H9 (cell line): Measurements from ENCODE around the gene ULK1. TPM values are rescaled to one million over a fixed set of nuclear protein-coding genes. Genes with fewer than 3 reads are reported as not detected.

Experiments
- DNase-seq: peaks from one replicate; pipeline ENCODE4 v3.0.0-alpha.2; 2017
- H2AFZ ChIP-seq: one replicate; pipeline ENCODE4 v1.6.1; 2013; ENCODE audit warnings: mild to moderate bottlenecking, low read length, control low read depth, moderate library complexity
- H2AK5ac ChIP-seq: 2 replicates; pipeline ENCODE4 v1.6.1; 2013; ENCODE audit warnings: low read length, control low read depth, mixed read lengths; ENCODE audit not compliant: insufficient read length
- H2BK120ac ChIP-seq: one replicate; pipeline ENCODE4 v1.6.1; 2013; ENCODE audit warnings: low read depth, mild to moderate bottlenecking, low read length, control low read depth, inconsistent platforms; ENCODE audit not compliant: poor library complexity, severe bottlenecking
- H2BK12ac ChIP-seq: 2 replicates; pipeline ENCODE4 v1.6.1; 2013; ENCODE audit warnings: low read length, control low read depth, mixed read lengths, low read depth; ENCODE audit not compliant: insufficient read length
- H2BK15ac ChIP-seq: 2 replicates; pipeline ENCODE4 v1.6.1; 2013; ENCODE audit warnings: low read depth, low read length, control low read depth
- H2BK20ac ChIP-seq: one replicate; pipeline ENCODE4 v1.6.1; 2013; ENCODE audit warnings: low read depth, mild to moderate bottlenecking, low read length, control low read depth, inconsistent platforms; ENCODE audit not compliant: poor library complexity, severe bottlenecking
- H2BK5ac ChIP-seq: 2 replicates; pipeline ENCODE4 v1.6.1; 2013; ENCODE audit warnings: low read length, control low read depth, mixed read lengths; ENCODE audit not compliant: insufficient read length
- H3K14ac ChIP-seq: 2 replicates; pipeline ENCODE4 v1.6.1; 2013; ENCODE audit warnings: low read length, control low read depth; ENCODE audit not compliant: insufficient read depth
- H3K18ac ChIP-seq: 2 replicates; pipeline ENCODE4 v1.6.1; 2013; ENCODE audit warnings: low read depth, mild to moderate bottlenecking, mixed read lengths, low read length, control low read depth; ENCODE audit not compliant: insufficient read length
- H3K23ac ChIP-seq: 2 replicates; pipeline ENCODE4 v1.6.1; 2013; ENCODE audit warnings: low read length, control low read depth, mixed read lengths, low read depth; ENCODE audit not compliant: insufficient read length
- H3K23me2 ChIP-seq: 2 replicates; pipeline ENCODE4 v1.6.1; 2013; ENCODE audit warnings: low read depth, mild to moderate bottlenecking, mixed read lengths, low read length, control low read depth; ENCODE audit not compliant: insufficient read length, poor library complexity, severe bottlenecking
- H3K27ac ChIP-seq: 2 replicates; pipeline ENCODE4 v1.5.1; 2013; ENCODE audit warnings: low read length, control low read depth, mixed read lengths, low read depth; ENCODE audit not compliant: insufficient read length
- H3K27me3 ChIP-seq: 2 replicates; pipeline ENCODE4 v1.6.1; 2013; ENCODE audit warnings: low read length, control low read depth, inconsistent platforms; ENCODE audit not compliant: insufficient read depth
- H3K4ac ChIP-seq: 2 replicates; pipeline ENCODE4 v1.6.1; 2013; ENCODE audit warnings: low read depth, mild to moderate bottlenecking, control low read depth, inconsistent platforms, low read length, moderate library complexity
- H3K4me1 ChIP-seq: 2 replicates; pipeline ENCODE4 v1.6.1; 2013; ENCODE audit warnings: low read length, control low read depth, inconsistent platforms; ENCODE audit not compliant: insufficient read depth
- H3K4me2 ChIP-seq: 2 replicates; pipeline ENCODE4 v1.6.1; 2013; ENCODE audit warnings: low read length, control low read depth, mixed read lengths; ENCODE audit not compliant: insufficient read length, insufficient read depth
- H3K56ac ChIP-seq: 2 replicates; pipeline ENCODE4 v1.6.1; 2013; ENCODE audit warnings: low read depth, mild to moderate bottlenecking, mixed read lengths, low read length, control low read depth; ENCODE audit not compliant: insufficient read length
- H3K79me1 ChIP-seq: 2 replicates; pipeline ENCODE4 v1.6.1; 2013; ENCODE audit warnings: low read depth, mild to moderate bottlenecking, moderate library complexity, low read length, control low read depth, inconsistent platforms; ENCODE audit not compliant: insufficient read depth, poor library complexity, severe bottlenecking
- H3K79me2 ChIP-seq: 2 replicates; pipeline ENCODE4 v1.6.1; 2013; ENCODE audit warnings: low read length, control low read depth, inconsistent platforms; ENCODE audit not compliant: insufficient read depth
- H3K9ac ChIP-seq: 2 replicates; pipeline ENCODE4 v1.6.1; 2013; ENCODE audit warnings: low read length, control low read depth, mixed read lengths; ENCODE audit not compliant: insufficient read length; ENCODE audit errors: extremely low read depth
- H3K9me3 ChIP-seq: one replicate; pipeline ENCODE4 v1.6.1; 2013; ENCODE audit warnings: low read depth, low read length, inconsistent platforms; ENCODE audit not compliant: control insufficient read depth
- H3T11ph ChIP-seq: one replicate; pipeline ENCODE4 v1.6.1; 2013; ENCODE audit warnings: mild to moderate bottlenecking, low read length, control low read depth, inconsistent platforms
- H4K20me1 ChIP-seq: one replicate; pipeline ENCODE4 v1.6.1; 2013; ENCODE audit not compliant: control insufficient read depth, insufficient read length, insufficient read depth
- H4K5ac ChIP-seq: 2 replicates; pipeline ENCODE4 v1.6.1; 2013; ENCODE audit warnings: low read depth, mild to moderate bottlenecking, mixed read lengths, low read length, control low read depth; ENCODE audit not compliant: insufficient read length
- H4K8ac ChIP-seq: replicated peaks from 2 replicates; pipeline ENCODE4 v1.6.1; 2013; ENCODE audit warnings: low read length, control low read depth, mixed read lengths, low read depth; ENCODE audit not compliant: insufficient read length
- H4K91ac ChIP-seq: 2 replicates; pipeline ENCODE4 v1.6.1; 2013; ENCODE audit warnings: low read depth, mild to moderate bottlenecking, moderate library complexity, mixed read lengths, low read length, control low read depth; ENCODE audit not compliant: insufficient read length
- H3K27ac Mint-ChIP-seq, 3 experiments: 2 replicates in 2 of 3; 3 replicates in 1 of 3; pipeline ENCODE4 v1.8.0; 2020 to 2021; ENCODE audit warnings: mixed read lengths in 3 of 3, mild to moderate bottlenecking in 1 of 3, moderate library complexity in 1 of 3
- H3K27me3 Mint-ChIP-seq: 2 replicates; pipeline ENCODE4 v1.8.0; 2021; ENCODE audit warnings: low read depth, mild to moderate bottlenecking, moderate library complexity, mixed read lengths
- H3K36me3 Mint-ChIP-seq, 3 experiments: 2 replicates in 2 of 3; 3 replicates in 1 of 3; pipeline ENCODE4 v1.8.0; 2020 to 2021; ENCODE audit warnings: low read depth in 3 of 3, mixed read lengths in 3 of 3; ENCODE audit not compliant: insufficient read depth in 1 of 3
- H3K4me1 Mint-ChIP-seq, 2 experiments: 2 replicates each; pipeline ENCODE4 v1.8.0; 2020; ENCODE audit warnings: mixed read lengths in 2 of 2
- H3K4me3 Mint-ChIP-seq, 2 experiments: 2 replicates in 1 of 2; 3 replicates in 1 of 2; pipeline ENCODE4 v1.8.0; 2020 to 2021; ENCODE audit warnings: mild to moderate bottlenecking in 2 of 2, mixed read lengths in 2 of 2, moderate library complexity in 1 of 2
- H3K9me3 Mint-ChIP-seq, 2 experiments: 2 replicates in 1 of 2; 3 replicates in 1 of 2; pipeline ENCODE4 v1.8.0; 2020; ENCODE audit warnings: mild to moderate bottlenecking in 2 of 2, mixed read lengths in 2 of 2, moderate library complexity in 1 of 2
- CTCF ChIP-seq: fragments of 200-600 bp; sonication (generic); conservative IDR thresholded peaks from 3 replicates; pipeline ENCODE4 v1.8.0; 2021; ENCODE audit warnings: antibody characterized with exemption, mild to moderate bottlenecking
- WGBS: extraction: QIAGEN DNeasy Blood & Tissue Kit; methylation state at CpG from one replicate; pipeline ENCODE4 v1.1.7; 2013; ENCODE audit warnings: missing lambda C conversion rate, low lambda C conversion rate, mixed read lengths; ENCODE audit not compliant: insufficient read length; ENCODE audit errors: extremely low coverage; 5-methylcytosine and 5-hydroxymethylcytosine counted together
- total RNA-seq: library from RNA; stranded (reverse); gene quantifications from 2 replicates; pipeline ENCODE4 v1.2.1, GENCODE V29; 2021

The ULK1 gene
- total RNA-seq, 1 experiment from 2014 or later, result 57.2 TPM

- Histone ChIP-seq H3K18ac (no peak overlapping the region), H4K91ac (no peak overlapping the region), H2BK15ac (no peak overlapping the region), H2BK12ac (no peak overlapping the region), H3K4me1 (no peaks in the 10 kb centered on the region), H2AFZ (no peak overlapping the region), H2BK120ac (no peak overlapping the region), H3K56ac (no peak overlapping the region), H4K5ac (no peak overlapping the region), H3K23me2 (no peaks in the 10 kb centered on the region), H3K9me3 (no peaks in the 10 kb centered on the region), H2BK20ac (no peak overlapping the region), H3K79me2 (no peaks in the 10 kb centered on the region; the same call in 1 of the 2 replicates), H3K4me2 (no peak overlapping the region), H3K27me3 (no peaks in the 10 kb centered on the region), H3T11ph (no peak overlapping the region), H3K9ac (no peak overlapping the region), H2AK5ac (no peak overlapping the region), H3K27ac (no peak overlapping the region), H3K14ac (no peak overlapping the region; the same call in 1 of the 2 replicates), H2BK5ac (no peak overlapping the region), H4K8ac (no peak overlapping the region), H3K4ac (no peak overlapping the region), H3K23ac (no peak overlapping the region), H4K20me1 (no peaks in the 10 kb centered on the region), H3K79me1 (no peaks in the 10 kb centered on the region)
- Mint-ChIP-seq H3K9me3 (no peaks in the 10 kb centered on the region), H3K27me3 (no peaks in the 10 kb centered on the region), H3K4me3 (no peak overlapping the region), H3K27ac (peak overlapping the region in 1 of 3 experiments; percentile 68; a peak in 1 of 7 replicates), H3K36me3 (peaks cover 5 to 7% (median 6%) of the 10 kb centered on the region in 3 experiments; a peak in 5 of 7 replicates), H3K4me1 (peaks cover 3 to 14% of the 10 kb centered on the region in 2 experiments; a peak in 3 of 4 replicates)
- DNase-seq, result no peak
- TF ChIP-seq CTCF, result no peak
- no CpG with 5 or more reads among the region's 5 CpGs for WGBS
These were observed 9.9 kb downstream of the ULK1 start for GRCh38 chr12:131904346-131904745.
